Stimulated activated CD8-positive, alpha-beta memory T cell treated with anti-CD3 and anti-CD28 coated beads, Interleukin-15, amount 100 ng/mL, for 24 hours (primary cell): ENCODE data around the gene JUND.
"Not testable (repeated sequence)": the region's sequence is repeated elsewhere in the genome, so short reads cannot be mapped to it uniquely, and the experiment has no call there.

Experiments
- DNase-seq: peaks from one replicate; pipeline ENCODE4 v3.0.0-alpha.2; 2020; ENCODE audit warnings: low read depth

JUND gene

DNA sequence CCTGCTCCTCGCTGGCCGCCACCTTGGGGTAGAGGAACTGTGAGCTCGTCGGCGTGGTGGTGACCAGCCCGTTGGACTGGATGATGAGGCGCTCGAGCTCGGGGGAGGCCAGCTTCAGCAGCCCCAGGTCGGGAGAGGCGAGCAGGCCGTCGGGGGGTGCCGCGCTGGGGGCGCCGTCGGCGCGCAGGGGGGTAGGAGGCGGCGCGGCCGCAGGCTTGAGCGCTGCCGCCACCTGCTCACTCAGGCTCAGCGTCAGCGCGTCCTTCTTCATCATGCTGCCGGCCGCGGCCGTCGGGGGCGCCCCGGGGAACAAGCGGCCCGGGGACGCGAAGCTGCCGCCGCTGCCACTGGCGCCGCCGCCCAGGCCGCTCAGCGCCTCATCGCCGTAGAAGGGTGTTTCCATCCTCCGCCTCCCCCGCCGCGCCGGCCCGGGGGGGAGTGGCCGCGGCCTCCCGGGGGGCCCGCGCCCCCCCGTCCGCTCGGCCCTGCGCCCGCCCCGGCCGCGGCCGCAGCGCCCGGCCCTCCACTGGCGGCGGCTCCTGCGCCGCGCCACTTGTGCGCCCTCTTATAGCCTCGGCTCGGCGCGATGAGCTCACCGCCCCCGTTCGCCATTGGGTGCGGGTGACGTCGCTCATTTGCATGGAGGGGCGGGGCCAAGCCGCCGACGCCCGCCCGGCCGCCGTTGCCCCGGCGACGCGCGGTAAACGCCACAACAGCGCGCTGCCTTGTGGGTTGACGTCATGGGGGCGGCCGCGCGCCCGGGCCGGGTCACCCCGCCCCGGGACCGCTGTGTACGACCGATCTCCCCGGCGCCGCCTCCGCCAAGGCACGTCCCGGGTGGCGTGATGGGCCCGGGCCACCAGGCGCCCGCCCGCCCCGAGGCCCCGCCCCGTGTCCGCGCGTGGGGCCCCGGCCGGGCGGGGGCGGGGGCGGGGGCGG lies at the start of gene JUND:
TSS of gene JUND (minus strand) at position 541 of the 939 bp plus-strand sequence. CDS start at position 403, 138 bp downstream.
- DNase-seq, result peak; percentile 94

DNA sequence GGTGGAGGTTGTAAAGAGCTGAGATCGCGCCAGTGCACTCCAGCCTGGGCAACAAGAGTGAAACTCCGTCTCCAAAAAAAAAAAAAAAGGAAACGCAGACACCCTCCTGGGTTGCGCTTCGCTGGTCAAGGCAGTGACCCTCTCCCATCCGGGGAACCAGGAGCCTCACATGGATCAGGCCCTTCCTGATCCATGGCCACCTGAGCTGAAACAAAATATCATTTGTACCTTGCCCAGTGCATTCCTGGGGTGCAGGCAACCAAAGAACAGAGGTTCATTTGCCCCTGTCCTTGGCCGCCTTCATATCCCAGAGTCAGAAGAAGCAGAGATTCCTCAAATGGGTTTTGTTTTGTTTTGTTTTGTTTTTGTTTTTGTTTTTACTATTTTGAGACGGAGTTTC lies 49.4 kb upstream of the JUND start:
- no peak for DNase-seq

DNA sequence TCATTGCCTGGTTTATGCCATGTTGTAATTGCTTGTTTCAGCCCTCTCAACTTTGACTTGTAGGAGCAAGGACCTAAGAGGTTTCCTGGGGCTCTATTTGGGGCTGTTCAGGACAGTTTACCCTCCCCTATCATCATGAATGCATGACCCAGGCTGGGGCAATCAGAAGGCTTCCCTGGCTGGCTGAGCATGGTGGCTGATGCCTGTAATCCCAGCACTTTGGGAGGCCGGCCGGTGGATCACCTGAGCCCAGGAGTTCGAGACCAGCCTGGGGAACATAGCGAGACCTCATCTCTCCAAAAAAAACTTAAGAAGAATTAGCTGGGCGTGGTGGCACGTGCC lies 47.6 kb upstream of the JUND start:
- no peak for DNase-seq

DNA sequence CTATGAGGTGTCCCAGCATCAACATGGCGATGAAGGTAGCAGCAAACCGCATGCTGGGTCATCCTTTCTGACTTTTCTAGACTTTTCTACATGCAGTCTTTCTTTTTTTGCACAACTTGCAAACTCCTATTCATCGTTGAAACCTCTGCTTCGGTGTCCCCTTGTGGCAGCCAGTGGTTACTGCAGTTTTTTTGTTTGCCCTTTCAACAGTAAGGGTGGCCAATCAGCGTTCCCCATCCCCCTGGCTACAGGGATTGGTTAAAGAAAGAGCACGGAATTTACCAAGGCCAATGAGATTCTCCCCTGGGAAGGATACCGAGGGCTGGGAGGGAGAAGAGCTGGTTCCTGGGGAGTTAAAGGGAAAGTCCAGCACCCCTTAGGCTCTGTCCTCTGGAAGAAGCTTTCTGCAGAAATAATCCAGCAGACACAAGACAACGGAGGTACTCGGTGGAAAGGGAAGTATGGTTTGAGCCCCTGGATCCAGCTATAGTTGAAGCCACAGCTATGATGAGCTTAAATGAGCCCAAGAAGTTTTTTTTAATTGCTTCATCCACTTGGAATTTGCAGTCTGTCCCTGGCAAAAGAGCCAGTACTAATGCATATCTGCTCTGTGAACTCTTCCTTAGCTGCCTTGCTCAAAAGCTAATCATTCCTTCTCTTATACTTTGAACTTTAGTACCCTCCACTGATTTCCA lies 47.1 kb upstream of the JUND start:
- DNase-seq, result no peak

DNA sequence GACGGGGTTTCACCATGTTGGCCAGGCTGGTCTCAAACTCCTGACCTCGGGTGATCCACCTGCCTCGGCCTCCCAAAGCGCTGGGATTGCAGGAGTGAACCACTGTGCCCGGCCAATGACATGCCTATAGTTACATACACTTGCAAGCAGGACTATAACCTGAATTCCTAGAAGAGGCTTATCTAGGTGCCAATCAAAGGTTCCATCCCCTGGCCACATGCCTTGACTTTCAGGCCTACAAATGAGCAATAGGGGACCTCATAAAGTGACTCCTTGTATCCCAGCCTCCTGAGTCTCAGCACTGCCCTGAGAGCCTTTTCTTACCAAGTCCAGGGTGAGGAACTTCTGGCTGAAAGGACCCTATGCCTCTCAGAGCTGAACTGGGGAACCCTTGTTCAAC lies 45.4 kb upstream of the JUND start:
- DNase-seq, result no peak

DNA sequence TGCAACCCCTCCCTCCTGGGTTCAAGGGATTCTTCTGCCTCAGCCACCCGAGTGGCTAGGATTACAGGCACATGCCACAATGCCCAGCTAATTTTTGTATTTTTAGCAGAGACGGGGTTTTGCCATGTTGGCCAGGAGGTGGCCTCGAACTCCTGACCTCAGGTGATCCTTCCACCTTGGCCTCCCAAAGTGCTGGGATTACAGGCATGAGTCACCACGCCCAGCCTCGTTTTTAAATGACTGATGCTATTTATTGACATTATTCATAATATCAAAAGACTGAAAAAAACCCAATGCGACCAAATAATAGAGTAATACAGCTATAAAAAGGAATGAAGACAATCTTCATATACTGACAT lies 42.9 kb upstream of the JUND start:
- not testable (repeated sequence) for DNase-seq

DNA sequence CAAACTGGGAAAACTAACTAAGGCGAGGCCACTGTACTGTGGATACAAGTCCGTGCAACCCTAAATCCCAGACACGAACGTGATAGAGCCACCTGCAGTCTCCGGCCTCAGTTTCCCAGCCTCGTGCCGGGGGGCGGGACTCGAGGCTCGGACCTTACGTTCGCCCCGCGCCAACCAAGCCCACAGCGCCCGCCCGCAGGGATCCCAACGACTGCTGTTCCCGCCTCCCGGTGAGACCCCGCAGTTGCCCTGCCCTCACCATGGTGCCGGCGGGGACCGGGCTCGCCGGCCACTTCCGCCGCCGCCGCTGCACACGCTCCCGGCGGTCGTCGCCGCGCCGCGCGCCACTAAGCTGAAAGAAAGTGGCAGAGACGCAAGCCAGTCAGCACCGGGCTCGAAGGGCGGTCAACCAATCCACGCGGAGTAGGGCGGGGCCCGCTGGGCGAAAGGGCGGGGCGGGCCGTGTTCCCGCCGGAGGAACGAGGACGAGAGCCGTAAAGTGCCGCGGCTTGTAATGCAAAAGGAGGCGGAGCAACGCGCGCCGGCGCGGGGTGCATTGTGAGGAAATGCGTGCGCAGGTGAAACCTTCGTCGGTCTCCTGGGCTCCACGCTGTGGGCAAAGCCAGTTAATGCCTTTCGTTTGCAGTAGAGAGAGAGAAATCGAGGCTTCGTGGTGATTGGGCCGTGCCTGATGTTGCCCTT lies 41.5 kb upstream of the JUND start, which contains the start of gene LSM4:
TSS of gene LSM4 (minus strand) at position 318 of the 702 bp plus-strand sequence. CDS start at position 262, 56 bp downstream.
- DNase-seq, result peak; percentile 96

DNA sequence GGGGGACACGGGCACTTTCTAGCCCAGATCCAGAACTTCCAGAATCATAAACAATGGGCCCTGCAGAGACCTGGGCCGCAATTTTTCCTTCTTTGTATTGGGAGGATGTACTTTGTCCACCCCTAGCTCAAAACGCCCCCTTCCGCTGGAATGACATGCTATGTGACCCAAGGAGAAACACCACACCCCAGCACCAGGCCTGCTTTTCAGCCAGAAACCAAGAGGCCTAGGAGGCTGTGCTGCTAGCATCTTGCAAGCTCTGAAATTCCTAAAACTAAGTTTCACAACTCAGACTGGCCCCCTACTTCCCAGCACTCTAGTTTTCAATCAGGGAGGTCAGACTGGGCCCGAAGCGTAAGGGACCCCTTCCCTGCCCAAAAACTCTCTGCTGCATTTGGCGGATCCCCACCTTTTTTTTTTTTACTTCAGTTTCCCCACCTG lies 40.9 kb upstream of the JUND start:
- DNase-seq, result no peak

DNA sequence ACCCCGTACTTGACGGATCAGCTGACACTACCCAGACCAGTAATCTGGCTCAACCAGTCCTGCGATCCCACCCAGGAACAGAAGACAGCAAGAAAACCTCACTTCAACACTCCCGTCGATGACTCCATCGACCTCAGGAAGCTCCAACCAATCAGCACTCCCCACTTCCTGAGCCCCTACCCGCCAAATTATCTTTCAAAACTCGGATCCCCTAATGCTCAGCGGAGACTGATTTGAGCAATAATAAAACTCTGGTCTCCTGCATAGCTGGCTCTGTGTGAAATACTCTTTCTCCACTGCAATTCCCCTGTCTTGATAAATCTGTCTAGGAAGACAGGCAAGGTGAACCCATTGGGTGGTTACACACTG lies 40.3 kb upstream of the JUND start:
- DNase-seq, result no peak

DNA sequence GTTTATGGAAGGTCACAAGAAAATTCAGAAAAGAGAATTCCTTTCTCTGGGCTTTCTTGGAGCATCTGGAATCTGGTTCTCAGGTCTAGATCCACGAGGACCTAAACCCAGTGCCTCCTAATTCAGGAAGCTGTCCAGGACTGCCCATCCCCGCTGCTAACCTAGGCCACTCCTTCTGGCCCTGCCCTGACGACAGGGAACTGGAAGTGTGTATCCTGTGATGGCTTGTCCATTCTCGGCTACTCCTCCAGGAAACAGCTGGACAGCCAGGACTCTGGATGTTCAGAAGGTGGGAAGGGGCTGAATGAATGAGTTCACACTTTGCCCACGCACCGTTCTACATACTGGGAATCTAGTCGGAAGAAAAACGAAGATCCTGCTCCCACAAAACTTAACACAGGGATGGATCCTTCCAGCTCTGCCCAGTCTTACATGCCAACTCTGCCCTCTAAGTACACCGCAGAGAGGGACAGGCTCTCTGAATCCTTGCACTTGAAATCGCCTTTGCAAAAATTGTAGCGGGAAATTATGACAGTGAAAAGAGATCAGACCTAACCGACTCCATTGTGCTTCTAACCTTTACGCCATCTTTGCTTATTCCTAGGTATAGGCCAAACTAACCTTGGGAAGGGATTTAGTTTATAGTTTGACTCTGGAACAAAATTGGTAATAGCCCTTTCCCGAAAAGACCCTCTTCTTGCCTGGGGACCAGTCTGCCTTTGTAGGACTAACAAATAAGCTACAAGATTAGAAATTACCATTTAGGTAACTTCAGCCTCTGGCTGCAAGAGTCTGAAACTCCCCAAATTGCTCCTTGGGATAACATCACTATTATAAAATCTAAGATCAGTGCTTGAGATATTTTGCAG lies 39.7 kb upstream of the JUND start:
- DNase-seq, result no peak

DNA sequence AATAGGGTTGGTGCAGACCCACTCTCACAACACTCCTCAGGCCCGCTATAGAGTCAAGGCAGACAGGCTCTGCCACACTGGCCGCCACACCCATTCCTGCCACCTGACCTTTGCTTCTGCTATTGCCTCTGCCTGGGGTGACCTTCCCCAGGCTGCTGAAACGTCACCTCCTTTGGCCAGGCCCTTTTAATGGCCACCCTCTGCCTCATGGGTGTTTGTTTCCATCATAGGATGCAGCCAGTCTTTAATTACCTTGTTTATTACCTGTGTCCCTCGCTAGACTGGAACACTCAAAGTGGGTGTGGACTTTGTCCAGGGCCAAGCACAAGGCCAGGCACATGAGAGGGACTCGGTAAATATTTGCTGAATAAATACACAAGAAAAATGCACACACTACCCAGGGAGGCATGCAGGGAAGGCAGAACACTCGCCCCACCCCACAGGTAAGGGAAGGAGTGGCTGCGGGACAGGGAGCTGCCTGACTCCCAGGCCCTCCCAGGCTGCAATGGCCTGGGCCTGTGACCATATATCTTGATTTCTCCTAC lies 38.2 kb upstream of the JUND start:
- no peak for DNase-seq

DNA sequence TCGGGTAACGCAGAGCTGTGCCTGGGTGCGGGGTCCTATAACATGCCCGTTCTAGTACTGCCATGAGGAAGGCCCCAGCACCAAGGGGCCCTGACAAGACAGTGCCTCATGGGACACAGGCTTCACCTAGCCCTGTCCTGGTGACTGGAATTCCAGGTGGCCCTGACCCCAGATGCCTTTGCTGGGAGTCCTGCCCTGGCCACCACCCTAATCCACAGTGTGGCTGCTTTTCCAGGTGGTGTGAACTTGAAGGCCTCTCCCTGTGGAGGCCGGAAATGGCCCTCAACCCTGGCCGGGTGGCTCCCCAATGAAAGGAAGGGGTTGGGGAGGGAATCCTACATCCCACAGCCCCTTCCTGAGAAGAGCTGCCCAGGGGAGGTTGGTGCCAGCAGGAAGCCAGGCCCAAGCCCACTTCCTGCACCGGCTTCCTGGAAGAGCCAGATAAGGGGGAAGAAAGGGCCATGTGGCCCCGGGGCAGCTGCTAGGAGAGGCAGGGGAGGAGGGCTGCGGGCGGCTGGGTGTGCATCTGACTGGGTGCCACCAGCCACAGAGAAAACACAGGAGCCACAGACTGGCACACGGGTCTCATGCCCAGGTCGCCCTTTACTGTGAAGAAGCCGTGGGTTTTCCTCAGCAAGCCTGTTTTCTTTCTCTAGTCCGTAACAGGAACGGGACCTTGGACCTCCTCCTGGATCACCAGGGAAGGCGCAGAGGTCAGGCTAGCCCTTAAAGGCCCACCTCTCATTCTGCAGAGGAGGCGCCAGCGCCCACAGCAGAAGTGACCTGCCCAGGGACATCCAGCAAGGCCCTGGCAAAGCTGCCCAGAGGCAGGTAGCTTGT lies 36.8 kb upstream of the JUND start:
- DNase-seq, result no peak

DNA sequence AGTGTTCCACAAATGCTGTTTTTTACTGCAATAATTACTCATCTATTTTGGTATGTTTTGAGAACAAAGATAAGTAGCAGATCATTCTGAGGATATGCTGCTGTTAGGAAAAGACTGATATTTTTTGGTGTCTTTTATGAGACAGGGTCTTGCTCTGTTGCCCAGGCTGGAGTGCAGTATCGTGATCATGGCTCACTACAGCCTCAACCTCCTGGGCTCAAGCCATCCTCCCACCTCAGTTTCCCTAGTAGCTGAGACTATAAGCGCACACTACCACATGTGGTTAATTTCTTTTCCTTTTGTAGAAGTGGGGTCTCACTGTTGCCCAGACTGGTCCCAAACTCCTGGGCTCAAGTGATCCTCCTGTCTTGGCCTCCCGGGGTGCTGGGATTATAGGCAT lies 32.0 kb upstream of the JUND start:
- no peak for DNase-seq

DNA sequence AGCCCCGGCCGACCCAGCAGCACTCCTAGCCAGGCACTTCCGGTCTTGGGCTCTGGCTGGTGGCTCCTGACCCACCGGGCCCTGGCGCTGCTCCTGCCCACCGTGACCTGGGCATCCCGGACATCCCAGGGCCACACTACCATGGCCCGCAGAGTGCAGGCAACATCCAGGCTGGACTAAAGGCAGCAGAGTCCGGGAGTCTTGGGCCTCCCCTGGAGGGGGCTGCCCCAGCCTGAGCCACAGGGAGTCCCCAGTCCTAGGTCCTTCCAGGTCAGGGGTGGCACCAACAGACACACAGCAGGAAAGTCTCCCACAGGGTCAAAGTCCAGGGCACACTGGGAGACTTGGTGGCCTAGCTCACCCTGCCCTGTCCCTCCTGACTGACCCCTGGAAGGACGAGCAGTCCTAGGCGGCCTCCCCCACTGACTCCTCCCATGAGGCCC lies 30.7 kb upstream of the JUND start:
- DNase-seq, result no peak

DNA sequence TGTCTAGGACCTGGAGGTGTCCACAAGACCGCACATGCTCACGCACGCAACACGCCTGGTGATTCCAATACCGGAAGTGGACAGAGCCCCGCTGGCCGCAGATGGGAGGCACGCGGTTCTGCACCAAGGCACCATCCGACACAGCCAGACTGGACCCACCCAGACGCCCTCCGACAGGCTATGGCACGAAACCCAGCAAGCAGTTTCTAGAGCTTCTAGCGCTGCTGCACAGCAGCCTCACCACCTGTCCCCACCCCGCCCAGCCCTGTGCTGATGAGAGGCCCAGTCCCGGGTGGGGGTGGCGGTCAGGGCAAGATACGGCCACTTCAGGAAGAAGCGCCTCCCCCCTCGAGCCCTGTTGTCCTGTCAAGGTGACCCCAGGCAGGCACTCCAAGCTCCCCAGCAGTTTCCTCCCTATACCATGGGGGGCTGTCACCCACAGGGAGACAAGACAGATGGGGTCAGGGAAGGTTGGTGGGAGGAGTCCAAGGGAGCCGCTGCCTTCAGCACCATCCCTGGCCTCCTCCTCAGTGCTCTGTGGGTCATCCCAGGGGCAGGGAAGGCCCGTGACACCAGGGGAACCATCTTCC lies 30.2 kb upstream of the JUND start:
- no peak for DNase-seq

DNA sequence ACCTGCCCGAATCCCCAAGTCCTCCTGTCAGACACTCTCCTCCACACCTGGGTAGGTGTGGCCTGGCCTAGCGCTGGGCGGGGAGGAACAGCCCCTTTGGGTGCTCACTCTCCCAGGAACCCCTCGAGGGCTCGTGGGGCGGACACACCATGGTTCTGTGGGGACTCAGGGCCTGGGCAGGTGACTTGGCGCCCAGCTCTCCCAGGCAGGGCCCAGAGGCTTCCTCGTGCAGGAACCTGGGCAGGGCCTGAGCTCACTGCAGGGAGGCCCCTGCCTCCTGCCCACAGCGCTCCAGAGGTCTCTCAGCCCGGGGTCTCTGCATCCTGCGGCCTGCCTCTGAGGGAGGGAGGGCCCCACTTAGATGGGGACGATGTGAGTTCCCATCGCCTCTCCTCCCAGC lies 29.5 kb upstream of the JUND start:
- no peak for DNase-seq

DNA sequence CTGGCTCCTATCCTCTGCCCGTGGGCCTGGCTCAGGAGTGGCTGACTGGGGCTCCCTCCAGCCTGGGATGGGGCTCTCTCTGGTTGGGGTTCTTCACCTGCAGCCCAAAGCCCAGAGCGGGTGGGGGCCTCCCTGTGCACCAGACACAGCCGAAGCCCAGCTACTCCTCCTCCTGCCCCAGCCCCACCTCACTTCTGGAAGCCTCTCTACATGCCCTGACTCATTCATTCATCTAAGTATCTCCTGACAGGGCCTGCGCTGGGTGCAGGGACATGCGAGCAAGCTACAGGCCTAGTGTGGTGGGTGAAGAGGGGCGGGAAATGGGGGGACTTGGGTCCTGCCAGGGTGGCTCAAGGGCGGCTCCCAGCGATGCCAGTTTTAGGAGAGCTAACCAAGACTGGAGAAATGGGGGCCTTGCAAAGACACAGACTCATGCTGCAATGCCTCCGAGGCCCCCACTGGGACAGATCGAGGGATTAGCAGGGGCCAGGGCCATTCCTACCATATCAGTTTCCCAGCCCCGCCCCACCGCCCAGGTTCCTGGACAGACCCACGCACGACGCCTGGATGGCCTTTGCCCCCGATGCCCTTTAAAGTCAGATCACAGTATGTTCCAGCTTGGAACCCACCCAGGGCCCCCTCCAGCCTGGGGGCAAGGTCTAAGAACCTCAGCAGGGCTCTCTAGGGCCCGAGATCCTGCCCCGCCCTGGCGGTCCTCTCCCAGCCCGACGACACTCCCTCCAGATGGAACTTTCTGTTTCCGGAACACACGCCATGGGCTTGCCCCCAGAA lies 28.9 kb upstream of the JUND start:
- DNase-seq, result no peak

DNA sequence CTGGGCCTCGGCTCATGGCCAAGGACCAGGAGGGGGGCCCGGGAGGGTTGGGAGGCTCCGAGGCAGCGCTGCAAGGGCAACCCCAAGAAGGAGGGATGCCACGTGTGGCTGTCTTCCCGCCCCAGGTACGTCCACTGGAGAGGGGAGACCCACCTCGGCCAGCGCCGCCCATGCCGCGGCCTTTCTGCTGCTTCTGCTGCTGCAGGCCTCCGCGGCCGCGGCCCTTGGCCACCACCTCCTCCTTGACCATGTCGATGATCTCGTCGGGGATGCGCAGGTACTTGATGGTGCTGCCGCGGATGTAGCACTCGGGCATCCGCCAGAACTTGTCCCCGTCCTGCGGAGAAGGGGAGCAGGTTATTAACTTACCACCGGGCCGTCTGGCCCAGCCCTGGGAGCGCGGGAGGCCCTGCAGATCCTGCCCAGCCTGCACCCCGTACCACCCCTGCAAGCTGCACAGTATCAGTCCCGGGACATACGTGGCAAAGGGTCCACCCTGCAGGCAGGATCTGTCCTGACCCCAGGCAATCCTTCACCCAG lies 28.2 kb upstream of the JUND start:
- DNase-seq, result no peak

DNA sequence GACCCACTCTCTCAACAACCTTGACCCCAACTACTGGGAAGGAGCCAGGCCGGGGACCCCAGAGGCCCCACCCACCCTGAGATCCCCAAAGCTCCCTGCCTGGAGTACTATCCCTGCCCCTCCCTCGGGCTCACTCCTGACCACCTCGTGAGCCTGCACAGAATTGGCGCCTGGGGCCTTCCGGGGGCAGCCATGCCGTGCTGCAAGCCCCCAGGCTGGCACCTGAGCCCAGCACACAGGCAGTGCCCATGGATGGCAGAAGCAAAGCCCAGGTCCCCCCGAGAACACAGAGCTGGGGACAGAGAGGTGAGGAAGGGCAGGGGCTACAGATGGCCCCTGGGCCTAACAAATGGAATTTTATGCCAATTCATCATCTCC lies 27.5 kb upstream of the JUND start:
- no peak for DNase-seq
